ENCODE data around the gene OXLD1.
"Not testable (repeated sequence)": the region's sequence is repeated elsewhere in the genome, so short reads cannot be mapped to it uniquely, and the experiment has no call there.

OXLD1 gene

DNA sequence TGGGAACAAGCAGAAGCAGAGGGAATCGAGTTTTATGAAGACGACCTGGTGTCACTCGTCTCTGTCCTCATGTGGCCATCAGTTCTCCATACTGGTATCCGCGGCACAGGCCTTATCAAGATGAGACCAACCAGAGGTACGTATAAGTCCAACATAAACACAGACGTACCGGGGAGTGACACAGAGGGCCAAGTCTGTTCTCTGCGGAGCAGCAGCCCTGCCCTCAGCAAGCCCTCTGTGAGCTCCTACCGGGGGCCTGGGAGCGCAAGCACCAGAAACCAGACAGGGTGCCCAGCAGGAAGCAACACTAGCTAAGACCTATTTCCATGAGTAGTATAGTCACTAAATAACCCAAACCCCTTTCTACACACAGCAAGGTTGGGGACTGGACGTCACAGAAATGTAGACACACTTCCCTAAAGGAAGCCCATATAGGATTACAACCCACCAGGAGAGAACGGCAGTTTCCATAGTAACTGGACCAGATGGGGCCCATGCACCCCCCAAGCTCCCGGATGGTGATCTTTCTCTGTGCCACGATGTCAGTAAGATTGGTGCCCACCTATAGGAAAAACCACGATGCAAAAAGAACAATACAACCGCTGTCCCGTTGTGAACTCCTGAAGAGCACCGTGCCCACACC lies 16.3 kb upstream of the OXLD1 start:
- FAIRE-seq, result no peak

GRCh38 chr17:81681672-81682071 lies 15.3 kb upstream of the OXLD1 start:
- no peak for FAIRE-seq

- FAIRE-seq, result no peak
Observed at GRCh38 chr17:81680150-81680549, 13.7 kb upstream of the OXLD1 start.

DNA sequence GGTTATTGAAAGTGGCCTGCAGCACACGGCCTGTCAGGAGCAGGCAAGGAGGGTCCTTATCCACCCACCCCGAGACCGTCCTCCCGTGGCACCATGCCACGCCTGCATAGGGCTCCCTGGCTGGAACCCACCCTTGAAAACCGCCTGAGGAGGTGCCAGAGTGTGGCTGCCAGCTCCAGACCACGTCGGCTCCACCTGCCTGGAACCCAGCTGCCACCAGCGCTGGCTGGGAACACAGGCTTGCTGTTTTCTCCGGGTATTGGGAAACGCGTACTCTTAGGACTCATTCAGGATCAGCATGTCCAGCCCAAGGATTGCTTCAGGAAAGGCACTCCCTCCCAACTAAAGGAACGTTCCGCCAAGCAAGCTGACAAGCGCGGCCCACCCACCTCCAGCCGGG lies 10.5 kb upstream of the OXLD1 start:
- no peak for FAIRE-seq

- not testable (repeated sequence) for FAIRE-seq
Observed at GRCh38 chr17:81675515-81676221, 9.3 kb upstream of the OXLD1 start.

- no peak for FAIRE-seq
Observed at GRCh38 chr17:81673561-81674258, 7.3 kb upstream of the OXLD1 start.

GRCh38 chr17:81672954-81673353 lies 6.5 kb upstream of the OXLD1 start:
- no peak for FAIRE-seq

GRCh38 chr17:81672504-81672903 lies 6.1 kb upstream of the OXLD1 start:
- no peak for FAIRE-seq

- no peak for FAIRE-seq
Observed at GRCh38 chr17:81667754-81668153, 1.3 kb upstream of the OXLD1 start.

- no peak for FAIRE-seq
Observed at GRCh38 chr17:81666092-81666341, 388 bp downstream of the OXLD1 start.

DNA sequence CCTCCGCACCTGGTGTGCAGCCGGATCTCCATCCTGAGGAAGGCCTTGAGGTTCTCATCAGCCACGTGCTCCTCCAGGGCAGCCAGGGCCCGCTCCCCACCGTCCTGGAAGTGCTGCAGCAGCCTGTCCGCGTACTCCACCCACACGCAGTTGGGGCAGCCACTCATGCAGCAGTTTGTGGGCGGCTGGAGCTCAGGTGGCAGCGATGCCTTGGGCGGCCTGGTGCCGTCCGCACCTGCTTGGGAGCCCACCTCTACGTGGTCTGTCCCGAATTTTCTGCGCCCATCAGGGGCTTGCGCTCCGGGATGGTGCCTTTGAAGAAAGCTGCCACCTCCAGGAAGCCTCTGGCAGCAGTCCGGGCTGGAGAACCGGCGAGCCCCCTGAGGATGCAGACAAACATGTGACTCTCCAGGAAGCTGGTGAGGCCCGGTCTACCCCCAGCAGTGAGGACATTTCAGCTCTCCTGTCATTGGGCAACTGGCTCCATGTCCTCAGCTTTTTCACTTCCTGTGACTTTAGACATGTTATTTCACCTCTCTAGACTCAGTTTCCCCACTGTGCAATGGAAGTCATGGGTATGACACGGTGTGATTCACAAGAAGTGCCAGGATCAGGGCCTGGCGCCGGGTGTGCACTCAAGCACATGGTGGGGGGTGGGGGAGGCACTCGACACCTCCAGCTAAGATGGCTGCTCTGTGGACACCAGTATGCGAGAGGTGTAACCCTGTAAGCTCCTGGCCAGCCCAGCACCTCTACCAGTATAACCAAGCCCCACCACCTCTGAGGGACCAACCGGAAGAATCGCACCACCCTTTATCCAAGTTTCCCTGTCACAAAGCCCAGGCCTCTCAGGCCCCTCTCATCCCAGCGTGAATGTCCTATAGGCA lies 957 bp downstream of the OXLD1 start:
- FAIRE-seq, result no peak

DNA sequence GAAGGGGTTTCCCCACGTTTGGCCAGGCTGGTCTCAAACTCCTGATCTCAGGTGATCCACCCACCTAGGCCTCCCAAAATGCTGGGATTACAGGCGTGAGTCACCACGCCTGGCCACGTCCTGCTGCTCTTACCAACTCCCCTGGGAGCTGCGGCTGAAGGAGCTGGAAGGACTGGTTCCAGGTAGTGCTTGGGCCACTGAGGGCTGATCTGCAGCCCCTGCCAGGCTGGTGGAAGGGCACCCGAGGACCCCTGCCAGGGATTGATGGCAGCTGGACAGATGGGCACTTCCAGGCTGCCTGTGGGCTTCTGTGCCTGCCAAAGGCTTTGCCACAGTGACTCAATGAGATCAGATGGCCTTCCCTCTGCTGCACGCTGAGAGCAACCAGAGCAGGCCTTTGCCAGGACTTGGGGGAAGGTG lies 2.3 kb downstream of the OXLD1 start:
- FAIRE-seq, result no peak

- no peak for FAIRE-seq
Observed at GRCh38 chr17:81662002-81662401, 4.4 kb downstream of the OXLD1 start.

- no peak for FAIRE-seq
Observed at GRCh38 chr17:81660441-81660840, 6.0 kb downstream of the OXLD1 start.

GRCh38 chr17:81659038-81659437 lies 7.4 kb downstream of the OXLD1 start:
- FAIRE-seq, result no peak

GRCh38 chr17:81656835-81657234 lies 9.6 kb downstream of the OXLD1 start:
- no peak for FAIRE-seq

- FAIRE-seq, result no peak
Observed at GRCh38 chr17:81656118-81656743, 10.2 kb downstream of the OXLD1 start, which contains the start of gene PDE6G. Gene PDE6G (minus strand): TSS chr17:81656542. CDS start chr17:81653305, 3,237 bp downstream.

DNA sequence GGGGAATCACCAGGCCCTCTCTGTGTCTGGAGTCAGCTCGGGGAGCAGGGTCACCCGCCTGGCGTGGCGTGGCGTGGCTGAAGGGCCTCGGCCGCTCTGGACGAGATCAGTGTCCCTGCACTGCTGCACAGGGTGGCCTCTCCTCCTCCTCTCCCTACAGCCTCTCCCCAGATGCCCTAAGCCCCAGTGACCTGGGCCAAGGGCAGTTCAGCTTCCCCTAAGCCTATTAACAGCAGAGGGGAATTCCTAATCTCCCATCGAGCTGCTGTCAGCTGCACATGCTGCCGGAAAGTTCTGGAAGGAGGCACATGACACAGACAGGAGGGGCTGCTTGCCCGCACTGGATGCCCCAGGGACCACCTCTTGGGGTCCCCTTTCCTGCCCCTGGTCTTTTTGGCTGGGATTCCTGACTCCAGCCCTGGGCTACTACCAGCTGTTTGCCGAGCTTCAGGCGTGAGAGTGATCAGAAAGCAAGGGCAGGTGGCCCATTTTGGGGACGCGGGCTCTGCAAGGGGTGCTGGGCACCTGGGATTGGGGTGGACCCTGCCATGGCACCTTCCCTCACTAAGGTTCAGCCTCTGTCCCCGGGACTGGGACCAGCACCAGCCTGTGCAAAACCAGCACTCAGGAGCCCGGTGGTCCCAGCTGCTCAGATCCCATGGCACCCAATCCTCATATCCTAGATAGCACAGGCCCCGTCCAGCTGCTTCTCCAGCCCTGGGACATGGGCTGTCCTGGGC lies 10.9 kb downstream of the OXLD1 start:
- no peak for FAIRE-seq

DNA sequence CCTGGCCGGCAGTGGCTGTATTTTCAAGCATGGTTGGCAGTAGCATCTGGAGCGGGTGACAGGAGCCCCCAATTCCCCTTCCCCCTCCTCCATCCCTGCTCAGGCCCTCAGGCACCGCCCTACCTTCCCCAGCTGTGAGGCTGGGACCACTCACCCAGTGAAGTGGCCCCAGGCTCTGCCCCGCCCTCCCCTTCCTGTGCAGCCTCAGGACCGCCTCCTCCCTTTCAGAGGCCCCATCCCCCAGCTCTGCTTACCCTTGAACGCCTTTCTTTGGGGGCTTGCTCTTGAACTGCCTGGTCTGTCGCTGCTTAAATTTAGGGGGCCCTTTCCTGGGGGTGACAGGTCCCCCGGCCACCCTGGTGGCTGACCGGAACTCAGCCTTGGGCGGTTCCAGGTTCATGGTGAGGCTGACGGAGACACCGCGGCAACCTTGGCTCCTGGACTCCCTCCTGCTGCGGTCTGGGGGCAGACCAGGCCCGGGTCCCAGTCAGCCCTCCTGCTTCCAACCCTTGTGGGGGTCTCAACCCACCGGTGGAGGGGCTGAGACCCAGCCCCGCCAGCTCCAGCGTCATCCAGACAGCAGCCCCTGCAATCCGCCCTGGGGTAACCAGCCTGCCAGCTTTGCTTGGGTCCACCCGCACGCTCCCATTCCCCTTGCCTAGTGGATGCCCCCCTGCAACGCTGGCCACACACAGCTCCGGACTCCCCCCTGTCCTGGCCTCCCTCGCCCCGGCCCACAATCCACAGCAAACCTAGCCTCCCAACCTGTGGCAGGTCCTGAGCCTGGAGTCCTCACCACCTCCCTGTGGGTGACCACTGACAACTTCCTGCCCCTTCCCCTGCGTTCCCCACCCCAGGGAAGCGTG lies 13.3 kb downstream of the OXLD1 start:
- no peak for FAIRE-seq

DNA sequence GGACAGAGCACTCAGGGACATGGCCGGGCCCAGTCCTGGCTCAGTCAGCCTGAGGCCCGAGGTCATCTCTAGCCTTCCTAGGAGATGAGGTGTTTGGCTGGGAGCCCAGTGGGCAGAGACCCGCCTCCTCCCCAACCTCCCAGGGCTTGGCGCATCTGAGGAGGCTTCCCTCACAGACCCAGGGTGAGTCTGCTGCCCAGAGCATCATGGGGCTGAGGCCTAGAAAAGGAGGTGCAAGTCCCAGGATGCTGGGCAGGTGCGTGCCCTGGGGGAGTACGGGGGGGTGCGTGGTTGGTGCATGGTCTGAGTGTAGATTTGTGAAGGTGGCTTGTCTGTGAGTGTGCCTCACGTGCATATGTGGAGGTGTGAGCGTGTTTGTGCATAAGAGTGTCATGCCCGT lies 14.7 kb downstream of the OXLD1 start:
- no peak for FAIRE-seq

- FAIRE-seq, result no peak
Observed at GRCh38 chr17:81650951-81651350, 15.5 kb downstream of the OXLD1 start.
